ENCODE results near the gene GNL1. TPM values are rescaled to one million over a fixed set of nuclear protein-coding genes. Genes with fewer than 3 reads are reported as not detected.

The GNL1 gene
- total RNA-seq: 55.7 and 56.1 TPM in 2 replicates

DNA sequence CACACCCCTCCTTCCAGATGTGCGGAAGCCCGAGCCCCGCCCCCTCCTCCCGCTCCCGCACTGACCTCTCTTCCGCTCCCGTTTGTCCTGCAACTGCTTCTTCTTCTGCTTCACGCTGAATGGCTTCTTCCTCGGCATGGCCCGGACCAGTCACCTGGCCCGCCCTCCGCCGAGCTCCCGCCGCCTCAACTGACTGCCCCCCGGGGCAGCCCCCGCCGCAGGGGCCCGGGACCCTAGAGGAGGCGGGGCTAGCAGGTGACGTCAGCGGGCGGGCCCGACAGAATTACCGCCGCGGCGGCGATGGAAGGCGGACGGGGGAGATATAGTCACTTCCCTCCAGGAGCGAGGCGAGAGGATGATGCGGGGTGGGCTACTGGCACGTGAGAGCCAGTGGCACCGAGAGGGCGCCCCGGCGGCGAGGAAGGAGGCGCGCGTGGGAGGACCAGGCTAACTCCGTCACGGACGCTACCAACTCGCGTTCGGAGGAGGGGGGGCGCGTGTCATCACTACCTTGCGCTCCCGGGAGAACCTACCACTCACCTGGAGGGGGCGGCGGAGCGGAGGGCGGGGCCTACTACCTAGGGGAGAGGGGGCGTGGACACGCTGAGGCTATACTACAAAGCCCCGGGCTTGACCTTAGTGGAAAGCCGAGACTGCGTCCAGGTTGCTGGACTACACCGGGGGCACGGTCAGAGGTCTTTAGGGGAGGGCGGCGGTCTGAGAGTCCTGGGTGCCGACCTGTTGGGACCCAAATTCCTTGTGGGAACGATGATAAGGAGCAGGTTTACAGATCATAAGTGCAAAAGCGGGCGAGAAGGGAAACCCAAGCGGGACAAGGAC is at the start of gene GNL1:
Gene GNL1 (minus strand): TSS at position 424 of the 840 bp plus-strand sequence. CDS start 286 bp downstream, at position 138.
- intact Hi-C loops (cut with micrococcal nuclease): loop anchor here (1.0 to 5.0 kb wide), 6 partner anchors 15 to 641 kb away; partner anchors contain the start of genes ABCF1, C6orf136, MRPS18B and PPP1R10

DNA sequence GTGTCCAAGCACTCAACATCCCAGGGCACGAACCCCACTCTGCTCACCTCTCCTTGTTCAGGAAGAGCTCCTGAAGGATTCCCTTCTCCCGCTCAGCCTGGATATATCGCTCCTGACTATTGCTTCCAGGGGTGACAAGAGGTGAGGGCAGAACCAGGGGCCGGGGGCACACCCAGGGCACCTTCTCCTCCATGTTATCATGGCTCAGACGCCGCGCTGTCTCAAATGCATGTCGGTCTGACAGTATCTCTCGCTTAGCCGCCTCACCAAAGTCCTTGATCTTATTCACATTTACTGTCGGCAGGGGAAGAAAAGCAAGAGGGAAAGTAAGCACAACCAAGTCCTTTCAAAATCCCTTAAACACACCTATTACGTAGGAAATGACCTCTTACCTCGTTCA is 47.7 kb upstream of the GNL1 start:
- intact Hi-C loops (cut with micrococcal nuclease): no loop called here

- intact Hi-C loops (cut with micrococcal nuclease): no loop called here
These were observed 45.7 kb upstream of the GNL1 start for GRCh38 chr6:30601815-30602641.

DNA sequence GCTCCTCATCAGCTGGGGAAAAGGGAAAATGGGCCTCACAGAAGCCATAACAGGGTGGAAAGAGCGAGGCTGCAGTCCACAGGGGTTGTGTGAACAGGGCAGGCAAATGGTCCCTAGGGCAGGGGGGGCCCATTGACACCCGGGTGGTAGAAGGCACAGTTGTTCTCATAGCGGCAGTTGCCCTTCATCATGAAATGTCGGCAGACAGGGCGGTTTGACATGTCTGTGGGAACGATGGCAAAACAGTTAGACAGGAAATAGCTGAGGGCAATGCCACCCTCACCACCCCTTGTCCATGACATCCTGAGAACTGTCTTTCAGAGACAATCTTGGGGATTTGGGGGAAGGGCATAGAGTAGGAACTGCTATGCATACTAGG is 45.1 kb upstream of the GNL1 start:
- intact Hi-C loops (cut with micrococcal nuclease): no loop called here

GRCh38 chr6:30600451-30600961 is 44.2 kb upstream of the GNL1 start:
- intact Hi-C loops (cut with micrococcal nuclease): no loop called here

GRCh38 chr6:30599625-30600324 is 43.5 kb upstream of the GNL1 start:
- intact Hi-C loops (cut with micrococcal nuclease): no loop called here

DNA sequence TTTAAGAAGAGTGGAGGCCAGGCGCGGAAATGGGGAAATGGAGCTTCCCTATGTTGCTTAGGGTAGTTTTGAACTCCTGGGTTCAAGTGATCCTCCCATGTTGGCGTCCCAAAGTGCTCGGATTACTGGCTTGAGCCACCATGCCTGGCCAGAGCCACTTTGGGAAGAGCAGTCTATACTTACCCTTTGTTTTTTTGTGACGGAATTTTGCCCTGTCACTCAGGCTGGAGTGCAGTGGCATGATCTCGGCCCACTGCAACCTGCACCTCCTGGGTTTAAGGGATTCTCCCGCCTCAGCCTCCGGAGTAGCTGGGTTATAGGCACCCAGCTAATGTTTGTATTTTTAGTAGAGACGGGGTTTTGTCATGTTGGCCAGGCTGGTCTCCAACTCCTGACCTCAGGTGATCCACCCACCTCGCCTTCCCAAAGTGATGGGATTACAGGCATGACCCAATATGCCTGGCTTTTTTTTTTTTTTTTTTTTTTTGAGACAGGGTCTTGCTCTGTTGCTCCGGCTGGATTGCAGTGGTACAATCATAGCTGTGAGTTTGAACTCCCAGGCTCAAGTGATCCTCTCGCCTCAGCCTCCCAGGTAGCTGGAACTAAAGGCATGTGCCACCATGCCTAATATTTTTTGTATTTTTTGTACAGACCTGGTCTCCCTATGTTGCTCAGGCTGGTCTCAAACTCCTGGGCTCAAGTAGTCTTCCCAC is 42.8 kb upstream of the GNL1 start:
- intact Hi-C loops (cut with micrococcal nuclease): no loop called here

- intact Hi-C loops (cut with micrococcal nuclease): loop anchor here (1.0 to 2.0 kb wide), 3 partner anchors 56 to 115 kb away; no protein-coding TSS in a partner anchor
These were observed 41.2 kb upstream of the GNL1 start for GRCh38 chr6:30597315-30598144.

DNA sequence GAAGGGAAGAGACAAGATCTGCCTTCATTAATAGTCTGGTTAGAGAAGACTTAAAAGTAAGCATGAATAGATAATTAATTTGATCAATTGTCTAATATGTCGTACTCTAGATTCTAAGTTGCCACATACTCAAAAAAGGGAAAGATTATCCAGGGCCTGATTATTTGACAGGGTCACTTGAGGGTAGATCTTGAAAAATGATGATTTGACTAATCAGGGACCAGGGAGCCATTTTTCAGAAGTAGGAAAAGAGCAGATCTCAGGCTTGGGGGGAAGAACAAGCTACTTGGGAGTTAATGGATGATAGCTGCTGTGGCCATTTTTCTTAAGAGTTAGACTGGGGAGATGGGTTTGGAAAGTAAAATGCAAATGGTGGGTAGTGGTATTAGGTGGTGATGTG is 36.0 kb upstream of the GNL1 start:
- intact Hi-C loops (cut with micrococcal nuclease): no loop called here

- intact Hi-C loops (cut with micrococcal nuclease): no loop called here
These were observed 34.7 kb upstream of the GNL1 start for GRCh38 chr6:30591008-30591407.

GRCh38 chr6:30590509-30590908 is 34.2 kb upstream of the GNL1 start:
- intact Hi-C loops (cut with micrococcal nuclease): no loop called here

- intact Hi-C loops (cut with micrococcal nuclease): no loop called here
These were observed 33.6 kb upstream of the GNL1 start for GRCh38 chr6:30589754-30590358.

GRCh38 chr6:30583921-30584320 is 27.6 kb upstream of the GNL1 start:
- intact Hi-C loops (cut with micrococcal nuclease): no loop called here

- intact Hi-C loops (cut with micrococcal nuclease): no loop called here
These were observed 21.8 kb upstream of the GNL1 start for GRCh38 chr6:30578051-30578450.

DNA sequence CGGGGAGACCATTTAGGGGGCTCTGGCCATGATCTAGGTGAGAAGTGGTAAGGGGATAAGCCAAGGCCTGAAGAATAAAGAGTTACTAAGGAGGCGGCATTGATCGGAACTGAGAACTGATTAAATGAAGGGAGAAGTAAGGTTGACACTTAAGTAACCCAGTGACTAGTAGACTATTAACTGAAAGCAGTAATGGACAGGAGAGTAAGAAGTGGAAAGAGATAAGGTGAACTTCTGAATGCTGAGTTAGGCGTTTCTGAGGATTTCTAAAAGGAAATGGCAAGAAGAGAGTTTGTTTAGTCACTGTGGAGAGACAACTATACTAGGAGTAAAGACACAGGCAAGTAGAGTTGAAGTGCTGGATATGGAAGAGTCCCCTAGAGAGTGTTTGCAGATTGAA is 16.8 kb upstream of the GNL1 start:
- intact Hi-C loops (cut with micrococcal nuclease): no loop called here

- intact Hi-C loops (cut with micrococcal nuclease): no loop called here
These were observed 15.9 kb upstream of the GNL1 start for GRCh38 chr6:30572148-30572547.

DNA sequence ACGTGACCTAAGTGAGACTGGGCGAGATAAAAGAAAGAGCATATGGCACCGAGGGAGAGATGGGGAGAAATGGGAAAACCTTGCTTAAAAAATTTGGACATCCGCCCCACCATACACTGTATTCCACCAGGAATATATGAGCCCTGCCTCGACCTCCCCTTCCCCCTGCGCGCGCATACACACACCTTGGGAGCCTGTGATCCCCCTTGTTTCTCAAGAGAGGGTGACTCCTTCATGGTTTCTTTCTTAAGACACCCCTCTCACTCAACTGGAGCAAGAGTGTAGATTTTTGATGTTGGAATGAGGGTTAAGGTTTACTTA is 15.4 kb upstream of the GNL1 start:
- intact Hi-C loops (cut with micrococcal nuclease): loop anchor here (1.0 kb wide), 4 partner anchors 15 to 82 kb away; partner anchors contain the start of genes C6orf136, GNL1, HLA-E and MRPS18B

DNA sequence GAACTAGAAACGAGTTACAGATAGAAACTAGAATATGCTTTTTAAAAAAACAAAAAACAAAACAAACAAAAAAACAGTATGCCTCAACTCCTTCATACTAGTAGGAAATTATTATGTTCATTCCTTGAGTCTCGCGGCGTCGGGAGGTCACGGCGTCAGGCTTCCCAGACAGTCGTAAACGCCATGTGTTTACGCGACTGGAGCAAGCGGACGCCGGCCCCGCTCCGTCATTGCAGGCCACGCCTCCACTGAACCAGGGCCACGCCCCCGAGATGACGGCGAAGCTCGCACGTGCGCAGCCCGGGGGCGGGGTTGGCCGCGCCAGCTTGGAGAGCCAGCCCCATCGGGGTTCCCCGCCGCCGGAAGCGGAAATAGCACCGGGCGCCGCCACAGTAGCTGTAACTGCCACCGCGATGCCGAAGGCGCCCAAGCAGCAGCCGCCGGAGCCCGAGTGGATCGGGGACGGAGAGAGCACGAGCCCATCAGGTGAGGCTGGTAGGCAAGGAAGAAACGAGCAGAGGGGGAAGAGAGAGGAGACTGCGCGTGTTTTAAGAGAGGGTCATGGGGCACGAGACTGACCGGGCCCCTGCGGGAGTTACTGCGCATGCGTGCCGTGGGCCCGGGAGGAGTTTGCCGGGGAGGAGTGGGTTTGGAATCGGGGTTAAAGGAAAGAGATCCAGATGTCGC is 14.9 kb upstream of the GNL1 start, which contains the start of gene ABCF1:
Gene ABCF1 (plus strand): TSS at position 368 of the 687 bp plus-strand sequence. CDS start 46 bp downstream, at position 414.
- intact Hi-C loops (cut with micrococcal nuclease): loop anchor here (1.0 kb wide), 4 partner anchors 15 to 82 kb away; partner anchors contain the start of genes C6orf136, GNL1, HLA-E and MRPS18B

DNA sequence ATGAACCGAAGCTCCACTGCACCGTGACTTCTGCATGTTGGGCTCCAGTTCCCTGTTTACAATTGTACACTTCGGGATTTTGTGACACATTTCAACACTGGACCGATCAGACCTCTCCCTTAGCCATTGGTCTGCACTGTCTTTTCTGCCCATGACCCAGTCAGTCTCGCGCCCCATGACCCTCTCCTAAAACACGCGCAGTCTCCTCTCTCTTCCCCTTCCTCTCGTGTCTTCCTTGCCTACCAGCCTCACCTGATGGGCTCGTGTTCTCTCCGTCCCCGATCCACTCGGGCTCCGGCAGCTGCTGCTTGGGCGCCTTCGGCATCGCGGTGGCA is 14.4 kb upstream of the GNL1 start:
- intact Hi-C loops (cut with micrococcal nuclease): loop anchor here (1.0 kb wide), 4 partner anchors 14 to 81 kb away; partner anchors contain the start of genes C6orf136, GNL1, HLA-E and MRPS18B
